ENCODE data around the gene SYNPO.

Gene SYNPO

GRCh38 chr5:150656191-150657132 lies 16.0 kb downstream of the SYNPO start:
- DNase-seq (ENCODE audit: low spot score), result peak; percentile 9

- no peak for DNase-seq (ENCODE audit: low spot score)
These were observed 17.7 kb downstream of the SYNPO start for GRCh38 chr5:150658121-150658520.

GRCh38 chr5:150658699-150659265 lies 18.3 kb downstream of the SYNPO start:
- DNase-seq (ENCODE audit: low spot score), result no peak

- DNase-seq (ENCODE audit: low spot score), result no peak
These were observed 19.1 kb downstream of the SYNPO start for GRCh38 chr5:150659360-150660107.

GRCh38 chr5:150660108-150660831 lies 19.8 kb downstream of the SYNPO start:
- DNase-seq (ENCODE audit: low spot score), result no peak

GRCh38 chr5:150661086-150661485 lies 20.6 kb downstream of the SYNPO start, which contains the start of gene MYOZ3:
MYOZ3 (plus strand) TSS chr5:150661251; CDS start chr5:150662942, 1,691 bp downstream.
- DNase-seq (ENCODE audit: low spot score), result no peak

- no peak for DNase-seq (ENCODE audit: low spot score)
These were observed 21.5 kb downstream of the SYNPO start for GRCh38 chr5:150661821-150662596.

- no peak for DNase-seq (ENCODE audit: low spot score)
These were observed 22.5 kb downstream of the SYNPO start for GRCh38 chr5:150662731-150663516.

- DNase-seq (ENCODE audit: low spot score), result no peak
These were observed 23.5 kb downstream of the SYNPO start for GRCh38 chr5:150663936-150664335.

- DNase-seq (ENCODE audit: low spot score), result no peak
These were observed 24.6 kb downstream of the SYNPO start for GRCh38 chr5:150665044-150665443.

- DNase-seq (ENCODE audit: low spot score), result no peak
These were observed 30.0 kb downstream of the SYNPO start for GRCh38 chr5:150670275-150670947.

GRCh38 chr5:150670948-150671310 lies 30.5 kb downstream of the SYNPO start:
- DNase-seq (ENCODE audit: low spot score), result no peak

GRCh38 chr5:150671509-150672236 lies 31.2 kb downstream of the SYNPO start:
- DNase-seq (ENCODE audit: low spot score), result no peak

- no peak for DNase-seq (ENCODE audit: low spot score)
These were observed 31.9 kb downstream of the SYNPO start for GRCh38 chr5:150672237-150672883.

- DNase-seq (ENCODE audit: low spot score), result no peak
These were observed 32.4 kb downstream of the SYNPO start for GRCh38 chr5:150672884-150673275.

- no peak for DNase-seq (ENCODE audit: low spot score)
These were observed 33.9 kb downstream of the SYNPO start for GRCh38 chr5:150674341-150674821.

- no peak for DNase-seq (ENCODE audit: low spot score)
These were observed 34.6 kb downstream of the SYNPO start for GRCh38 chr5:150675069-150675468.

GRCh38 chr5:150676578-150676977 lies 36.1 kb downstream of the SYNPO start:
- DNase-seq (ENCODE audit: low spot score), result no peak
